Central memory CD8-positive, alpha-beta T cell (primary cell): ENCODE measurements around the gene ABCC11.
"Not testable (repeated sequence)": the region's sequence is repeated elsewhere in the genome, so short reads cannot be mapped to it uniquely, and the experiment has no call there.

ENCODE experiments used
- ATAC-seq: fragments of 150-1000 bp; cut with Tn5 transposase; replicated peaks from 2 replicates; pipeline ENCODE4 v1.10.0; 2022; ENCODE audit warnings: mild to moderate bottlenecking, moderate FRiP score, moderate number of reproducible peaks; ENCODE audit not compliant: poor library complexity, severe bottlenecking; ENCODE audit errors: extremely low read depth
- DNase-seq, 2 donors: peaks; one replicate each; pipeline ENCODE4 v3.0.0; 2021; ENCODE audit warnings: low spot score in 2 of 2
- H3K27ac Mint-ChIP-seq: one replicate; pipeline ENCODE4 v1.8.0; 2022; ENCODE audit warnings: low read depth, mild to moderate bottlenecking, moderate library complexity, mixed read lengths
- H3K27me3 Mint-ChIP-seq: one replicate; pipeline ENCODE4 v1.8.0; 2022; ENCODE audit warnings: mixed read lengths
- H3K36me3 Mint-ChIP-seq: one replicate; pipeline ENCODE4 v1.8.0; 2022; ENCODE audit warnings: mild to moderate bottlenecking, moderate library complexity, mixed read lengths; ENCODE audit not compliant: insufficient read depth
- H3K4me1 Mint-ChIP-seq: one replicate; pipeline ENCODE4 v1.8.0; 2022; ENCODE audit warnings: mixed read lengths
- H3K4me3 Mint-ChIP-seq: one replicate; pipeline ENCODE4 v1.8.0; 2022; ENCODE audit warnings: mild to moderate bottlenecking, moderate library complexity, mixed read lengths
- H3K9me3 Mint-ChIP-seq: one replicate; pipeline ENCODE4 v1.8.0; 2022; ENCODE audit warnings: mixed read lengths

Gene ABCC11

DNA sequence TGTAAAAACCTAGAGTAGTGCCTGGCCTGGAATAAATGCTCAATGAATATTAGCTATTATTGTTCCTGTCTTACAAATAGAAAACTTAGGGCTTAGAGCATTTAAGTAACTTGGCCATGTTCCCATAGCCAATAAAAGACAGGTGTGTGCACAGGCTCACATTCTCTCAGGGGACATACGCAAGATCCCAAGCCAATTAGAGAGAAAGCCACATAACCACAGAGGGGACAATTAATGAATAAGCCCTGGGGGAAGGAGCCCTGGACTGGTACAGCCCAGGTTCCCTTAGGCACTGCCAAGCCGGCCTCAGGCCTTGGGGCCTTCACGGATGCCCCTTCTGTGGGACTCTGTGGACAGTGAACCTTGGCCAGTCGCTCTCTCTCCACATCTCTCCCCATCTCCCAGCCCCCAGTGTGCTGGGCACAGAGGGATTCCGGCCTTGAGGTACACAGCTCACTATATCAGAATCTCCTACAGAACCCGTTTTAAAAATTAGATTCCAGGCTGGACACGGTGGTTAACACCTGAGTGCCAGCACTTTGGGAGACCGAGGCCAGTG, 64.3 kb downstream of the ABCC11 start:
- no peaks in the 10 kb centered on the region for H3K27me3 Mint-ChIP-seq
- H3K36me3 Mint-ChIP-seq, result no peaks in the 10 kb centered on the region
- no peaks in the 10 kb centered on the region for H3K9me3 Mint-ChIP-seq
- no peak overlapping the region for H3K27ac Mint-ChIP-seq
- DNase-seq, result no peak
- no peaks in the 10 kb centered on the region for H3K4me1 Mint-ChIP-seq
- H3K4me3 Mint-ChIP-seq, result no peak overlapping the region
- ATAC-seq, result no peak

DNA sequence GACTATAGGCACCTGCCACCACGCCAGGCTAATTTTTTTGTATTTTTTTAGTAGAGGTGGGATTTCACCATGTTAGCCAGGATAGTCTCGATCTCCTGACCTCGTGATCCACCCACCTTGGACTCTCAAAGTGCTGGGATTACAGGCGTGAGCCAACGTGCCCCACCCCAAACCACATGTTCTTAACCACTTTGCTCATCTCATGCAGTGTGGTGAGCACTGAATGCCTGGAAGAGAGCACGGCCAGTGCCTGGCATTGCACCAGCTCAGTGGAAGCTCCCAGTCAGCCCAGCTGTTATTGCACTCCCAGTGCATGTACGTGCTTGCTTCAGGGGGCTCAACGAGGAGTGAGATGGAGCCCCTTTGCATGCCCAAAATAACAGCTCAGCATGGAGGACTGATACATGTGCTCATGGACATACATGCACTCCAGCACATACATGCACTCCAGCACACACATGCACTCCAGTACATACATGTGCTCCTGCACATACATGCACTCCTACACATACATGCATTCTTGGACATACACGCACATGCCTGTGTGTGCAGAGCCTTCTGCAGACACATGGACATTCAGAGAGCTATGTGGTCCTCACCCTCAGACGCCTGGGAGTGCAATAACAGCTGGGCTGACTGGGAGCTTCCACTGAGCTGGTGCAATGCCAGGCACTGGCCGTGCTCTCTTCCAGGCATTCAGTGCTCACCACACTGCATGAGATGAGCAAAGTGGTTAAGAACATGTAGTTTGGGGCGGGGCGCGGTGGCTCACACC, 65.4 kb downstream of the ABCC11 start:
- not testable (repeated sequence) for H3K36me3 Mint-ChIP-seq, H3K9me3 Mint-ChIP-seq, DNase-seq, H3K4me1 Mint-ChIP-seq, H3K27ac Mint-ChIP-seq, ATAC-seq, H3K4me3 Mint-ChIP-seq
- peaks cover 11% of the 10 kb centered on the region for H3K27me3 Mint-ChIP-seq

GRCh38 chr16:48180868-48181480, 66.4 kb downstream of the ABCC11 start:
- Mint-ChIP-seq H3K9me3 (no peaks in the 10 kb centered on the region), H3K36me3 (no peaks in the 10 kb centered on the region), H3K4me3 (no peak overlapping the region), H3K27ac (no peak overlapping the region), H3K27me3 (peaks cover 20% of the 10 kb centered on the region), H3K4me1 (no peaks in the 10 kb centered on the region)
- no peak for ATAC-seq
- no peak for DNase-seq

GRCh38 chr16:48176635-48177408, 70.5 kb downstream of the ABCC11 start:
- no peaks in the 10 kb centered on the region for H3K4me1 Mint-ChIP-seq

DNA sequence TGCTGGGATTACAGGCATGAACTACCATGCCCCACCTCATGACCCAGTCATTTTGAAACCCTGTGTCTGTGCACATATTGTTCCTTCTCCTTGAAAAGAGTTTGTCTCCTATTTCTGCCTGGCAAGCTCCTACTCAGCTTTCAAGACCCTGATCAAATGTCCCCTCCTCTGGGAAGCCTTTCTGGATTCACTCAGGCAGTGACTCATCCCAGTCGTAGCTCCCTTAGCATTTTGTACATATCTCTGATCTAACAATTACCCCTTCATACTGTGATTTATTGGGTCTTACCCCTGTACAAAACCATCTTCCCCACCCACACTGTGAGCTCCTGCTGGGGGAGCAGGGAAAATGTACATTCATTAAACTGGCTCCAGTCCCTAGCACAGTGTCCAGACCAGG, 73.5 kb downstream of the ABCC11 start:
- no peaks in the 10 kb centered on the region for H3K9me3 Mint-ChIP-seq
- peaks cover 2% of the 10 kb centered on the region for H3K36me3 Mint-ChIP-seq
- no peak overlapping the region for H3K27ac Mint-ChIP-seq
- no peak overlapping the region for H3K4me3 Mint-ChIP-seq
- no peaks in the 10 kb centered on the region for H3K4me1 Mint-ChIP-seq
- peaks cover 34% of the 10 kb centered on the region for H3K27me3 Mint-ChIP-seq
- ATAC-seq, result no peak
- DNase-seq, result no peak

More at GRCh38 chr16:48176635-48177408, 70.5 kb downstream of the ABCC11 start:
- H3K36me3 Mint-ChIP-seq, result peaks cover 2% of the 10 kb centered on the region
- ATAC-seq (no peak), DNase-seq (no peak)
- no peak overlapping the region for H3K4me3 Mint-ChIP-seq
- no peak overlapping the region for H3K27ac Mint-ChIP-seq
- H3K9me3 Mint-ChIP-seq, result no peaks in the 10 kb centered on the region
- peaks cover 34% of the 10 kb centered on the region for H3K27me3 Mint-ChIP-seq

DNA sequence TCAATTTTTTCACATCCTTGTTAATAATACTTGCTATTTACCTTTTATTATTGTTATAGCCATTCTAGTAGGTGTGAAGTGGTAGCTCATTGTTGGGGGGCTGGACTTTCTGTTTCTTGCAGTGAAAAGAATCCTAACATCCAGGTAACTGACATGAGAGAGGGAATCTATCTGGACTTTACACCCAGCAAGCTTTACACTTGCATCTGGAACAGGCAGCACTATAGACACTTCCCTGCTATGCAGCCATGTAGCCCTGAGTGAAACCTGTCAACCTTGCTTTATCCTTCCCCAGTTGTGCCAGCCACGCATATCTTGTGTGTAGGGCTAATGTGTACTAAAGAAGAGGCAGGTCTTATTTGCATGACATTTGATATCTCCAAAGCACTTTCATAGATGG, 74.7 kb downstream of the ABCC11 start:
- H3K27ac Mint-ChIP-seq, result no peak overlapping the region
- H3K36me3 Mint-ChIP-seq, result peaks cover 2% of the 10 kb centered on the region
- H3K27me3 Mint-ChIP-seq, result peaks cover 31% of the 10 kb centered on the region
- H3K4me1 Mint-ChIP-seq, result no peaks in the 10 kb centered on the region
- no peak overlapping the region for H3K4me3 Mint-ChIP-seq
- no peaks in the 10 kb centered on the region for H3K9me3 Mint-ChIP-seq
- DNase-seq, result no peak
- ATAC-seq, result no peak

DNA sequence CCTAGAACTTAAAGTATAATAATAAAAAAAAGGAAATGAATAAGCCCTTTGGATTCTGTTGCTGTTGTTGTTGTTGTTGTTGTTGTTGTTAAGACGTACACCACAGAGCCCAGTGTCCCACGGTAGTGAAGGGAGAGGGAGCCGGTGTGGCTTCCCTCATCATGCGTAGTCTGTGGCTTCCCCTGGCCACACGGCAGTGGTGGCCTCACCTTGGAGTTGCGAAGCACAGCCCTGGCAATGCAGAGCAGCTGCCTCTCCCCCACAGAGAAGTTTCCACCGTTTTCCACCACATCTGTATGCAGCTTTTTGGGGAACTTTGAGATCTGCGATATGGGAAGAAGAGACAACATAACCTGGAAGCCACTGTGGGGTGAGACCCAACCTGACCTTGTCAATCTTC, 77.4 kb downstream of the ABCC11 start:
- Mint-ChIP-seq H3K36me3 (peaks cover 2% of the 10 kb centered on the region), H3K9me3 (no peaks in the 10 kb centered on the region), H3K27me3 (peaks cover 9% of the 10 kb centered on the region), H3K4me1 (peaks cover 4% of the 10 kb centered on the region), H3K27ac (no peak overlapping the region), H3K4me3 (no peak overlapping the region)
- DNase-seq (no peak), ATAC-seq (no peak)

- Mint-ChIP-seq H3K27me3 (no peaks in the 10 kb centered on the region), H3K9me3 (no peaks in the 10 kb centered on the region), H3K4me3 (no peak overlapping the region), H3K27ac (no peak overlapping the region), H3K4me1 (peaks cover 6% of the 10 kb centered on the region), H3K36me3 (no peaks in the 10 kb centered on the region)
- DNase-seq (no peak), ATAC-seq (no peak)
Measured at GRCh38 chr16:48168075-48168474, 79.3 kb downstream of the ABCC11 start.

DNA sequence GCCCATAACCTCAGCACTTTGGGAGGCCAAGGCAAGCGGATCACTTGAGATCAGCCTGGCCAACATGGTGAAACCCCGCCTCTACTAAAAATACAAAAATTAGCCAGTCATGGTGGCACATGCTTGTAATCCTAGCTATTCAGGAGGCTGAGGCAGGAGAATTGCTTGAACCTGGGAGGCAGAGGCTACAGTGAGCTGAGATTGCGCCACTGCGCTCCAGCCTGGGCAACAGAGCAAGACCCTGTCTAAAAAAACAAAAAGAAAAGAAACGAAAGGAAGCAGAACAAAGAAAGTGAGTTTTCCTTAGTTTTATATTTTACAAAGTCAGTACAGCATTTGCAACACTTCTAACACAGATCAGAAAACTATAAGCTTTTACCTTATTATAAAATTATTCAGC, 80.7 kb downstream of the ABCC11 start:
- H3K27me3 Mint-ChIP-seq, H3K27ac Mint-ChIP-seq, H3K4me3 Mint-ChIP-seq, H3K4me1 Mint-ChIP-seq, DNase-seq, H3K9me3 Mint-ChIP-seq, ATAC-seq, H3K36me3 Mint-ChIP-seq: not testable (repeated sequence)

GRCh38 chr16:48165961-48166578, 81.3 kb downstream of the ABCC11 start:
- H3K27me3 Mint-ChIP-seq, result no peaks in the 10 kb centered on the region
- no peaks in the 10 kb centered on the region for H3K36me3 Mint-ChIP-seq
- peaks cover 6% of the 10 kb centered on the region for H3K4me1 Mint-ChIP-seq
- no peaks in the 10 kb centered on the region for H3K9me3 Mint-ChIP-seq
- DNase-seq, result no peak
- no peak overlapping the region for H3K27ac Mint-ChIP-seq
- ATAC-seq, result no peak
- no peak overlapping the region for H3K4me3 Mint-ChIP-seq

- Mint-ChIP-seq H3K27ac (no peak overlapping the region), H3K36me3 (no peaks in the 10 kb centered on the region), H3K4me3 (no peak overlapping the region), H3K9me3 (no peaks in the 10 kb centered on the region), H3K4me1 (peaks cover 6% of the 10 kb centered on the region), H3K27me3 (no peaks in the 10 kb centered on the region)
- peak; percentile 35 to 46 for DNase-seq
- ATAC-seq, result peak; percentile 64
Measured at GRCh38 chr16:48164907-48165715, 82.2 kb downstream of the ABCC11 start.
